HepG2 (cell line): ENCODE data around the gene ALOX5. TPM values are rescaled to one million over a fixed set of nuclear protein-coding genes. Genes with fewer than 3 reads are reported as not detected.

Source experiments
- ATAC-seq: fragments of 200-7000 bp; cut with Tn5 transposase; 3 replicates; pipeline ENCODE4 v1.9.1; 2020; ENCODE audit warnings: mild to moderate bottlenecking, moderate library complexity
- BruUV-seq: library from RNA; stranded (reverse); fragments of 400-500 nt; replicated peaks from 2 replicates; lab custom pipeline; 2021; lab: Mats Ljungman, UMichigan
- CTCF ChIA-PET: fragments of 300-600 bp; formaldehyde crosslinking; extraction: SDS; loops from one replicate; lab custom pipeline; 2021; ENCODE audit warnings: low total read pairs, inconsistent platforms, low intra/inter-chr PET ratio; lab: Yijun Ruan, JAX
- POLR2A ChIA-PET: fragments of 350-600 bp; sonication (Branson Sonifier 250); formaldehyde crosslinking; loops from one replicate; lab custom pipeline; 2020; ENCODE audit warnings: antibody characterized with exemption, inconsistent platforms; lab: Yijun Ruan, JAX
- DNase-seq: peaks from one replicate; pipeline ENCODE4 v3.0.0-alpha.2; 2015; ENCODE audit warnings: low spot score
- FAIRE-seq: peaks from 3 replicates; lab custom pipeline; 2011; peaks lifted over from hg19 to GRCh38; lab: Jason Lieb, UNC
- H2AFZ ChIP-seq: one replicate; pipeline ENCODE4 v1.6.1; 2011; ENCODE audit warnings: low read length, inconsistent platforms
- H3K27ac ChIP-seq: fragments of 300-600 bp; 3 replicates; pipeline ENCODE4 v1.8.0; 2011; ENCODE audit warnings: mixed run types, mild to moderate bottlenecking, mixed read lengths, low read length, inconsistent platforms; ENCODE audit not compliant: insufficient read depth; ENCODE audit errors: extremely low read length
- H3K27me3 ChIP-seq, 2 experiments: fragments of 200-600 bp in 1 of 2; 2 replicates in 1 of 2; 3 replicates in 1 of 2; pipeline versions ENCODE4 v1.6.0 to v1.8.0; 2011; ENCODE audit warnings: low read length in 2 of 2, mild to moderate bottlenecking in 2 of 2, moderate library complexity in 2 of 2, inconsistent platforms in 1 of 2; ENCODE audit not compliant: insufficient read depth in 2 of 2, control insufficient read depth in 1 of 2
- H3K36me3 ChIP-seq, 2 experiments: fragments of 200-600 bp in 1 of 2; replicated peaks in 1 of 2; 2 replicates in 1 of 2; 3 replicates in 1 of 2; pipeline versions ENCODE4 v1.5.1 to v1.8.0; 2011; ENCODE audit warnings: low read length in 2 of 2, inconsistent platforms in 1 of 2; ENCODE audit not compliant: insufficient read depth in 2 of 2, control insufficient read depth in 1 of 2
- H3K4me1 ChIP-seq: 2 replicates; pipeline ENCODE4 v1.5.1; 2012; ENCODE audit warnings: low read length, inconsistent platforms; ENCODE audit not compliant: insufficient read depth
- H3K4me2 ChIP-seq: 2 replicates; pipeline ENCODE4 v1.6.0; 2011; ENCODE audit warnings: low read depth, low read length, inconsistent platforms
- H3K4me3 ChIP-seq, 3 experiments: fragments of 200-600 bp in 1 of 3; sonication (generic), shearing (Covaris generic) in 1 of 3; replicated peaks in 1 of 3; 2 replicates each; pipeline ENCODE4 v1.5.1; 2011 to 2016; ENCODE audit warnings: low read length in 3 of 3, inconsistent platforms in 2 of 3, low read depth in 2 of 3, mild to moderate bottlenecking in 2 of 3, control low read depth in 1 of 3, mixed read lengths in 1 of 3; ENCODE audit not compliant: insufficient read depth in 1 of 3
- H3K79me2 ChIP-seq: one replicate; pipeline ENCODE4 v1.6.1; 2011; ENCODE audit warnings: low read length, inconsistent platforms; ENCODE audit not compliant: insufficient read depth
- H3K9ac ChIP-seq: 2 replicates; pipeline ENCODE4 v1.6.0; 2011; ENCODE audit warnings: mild to moderate bottlenecking, low read depth, low read length, inconsistent platforms; ENCODE audit not compliant: insufficient read depth
- H3K9me3 ChIP-seq: 2 replicates; pipeline ENCODE4 v1.5.1; 2012; ENCODE audit warnings: mild to moderate bottlenecking, low read length
- H4K20me1 ChIP-seq: 2 replicates; pipeline ENCODE4 v1.6.0; 2011; ENCODE audit warnings: inconsistent platforms, mild to moderate bottlenecking, low read length, moderate library complexity; ENCODE audit not compliant: insufficient read depth
- CREBL2 ChIP-seq: sonication (generic); formaldehyde crosslinking; IDR thresholded peaks from 2 replicates; pipeline ENCODE4 v1.8.1; 2023; ENCODE audit warnings: missing genetic modification reagents, mild to moderate bottlenecking, borderline replicate concordance
- KAT7 ChIP-seq: IDR thresholded peaks from 2 replicates; pipeline ENCODE4 v1.6.1; 2018; ENCODE audit warnings: borderline replicate concordance, missing compliant biosample characterization
- KMT2A ChIP-seq: sonication (generic); formaldehyde crosslinking; IDR thresholded peaks from 2 replicates; pipeline ENCODE4 v1.4.0; 2020; ENCODE audit warnings: missing genetic modification reagents
- NFE2L1 ChIP-seq: sonication (generic); formaldehyde crosslinking; IDR thresholded peaks from 2 replicates; pipeline ENCODE4 v1.4.0; 2020; ENCODE audit warnings: missing genetic modification reagents, mild to moderate bottlenecking, borderline replicate concordance
- PHF5A ChIP-seq: IDR thresholded peaks from one replicate; pipeline ENCODE4 v1.6.1; 2018; ENCODE audit warnings: low read depth, missing genetic modification reagents; ENCODE audit not compliant: unreplicated experiment
- PRPF4 ChIP-seq: fragments of 200-400 bp; formaldehyde crosslinking; IDR thresholded peaks from 2 replicates; pipeline ENCODE4 v1.6.1; 2016; ENCODE audit warnings: low read length, low read depth; ENCODE audit not compliant: poor library complexity, severe bottlenecking
- RXRA ChIP-seq: sonication (generic); formaldehyde crosslinking; IDR thresholded peaks from 2 replicates; pipeline ENCODE4 v1.5.1; 2020; ENCODE audit warnings: missing genetic modification reagents
- TARDBP ChIP-seq: sonication (generic); formaldehyde crosslinking; IDR thresholded peaks from 2 replicates; pipeline ENCODE4 v1.8.0; 2022; ENCODE audit warnings: mild to moderate bottlenecking, missing genetic modification reagents
- TERF1 ChIP-seq: sonication (generic); formaldehyde crosslinking; IDR thresholded peaks from 2 replicates; pipeline ENCODE4 v1.8.0; 2022; ENCODE audit warnings: mild to moderate bottlenecking, missing genetic modification reagents, moderate library complexity
- ZFP36 ChIP-seq: fragments of 150-350 bp; IDR thresholded peaks from 2 replicates; pipeline ENCODE4 v1.6.1; 2018; ENCODE audit warnings: borderline replicate concordance, low read length, low read depth; ENCODE audit not compliant: partially characterized antibody
- ZNF709 ChIP-seq: sonication (generic); formaldehyde crosslinking; IDR thresholded peaks from 2 replicates; pipeline ENCODE4 v1.5.0; 2020; ENCODE audit warnings: mild to moderate bottlenecking, missing genetic modification reagents
- whole genome bisulfite sequencing: methylation state at CpG from one replicate; pipeline ENCODE4 v1.1.6; 2017; ENCODE audit warnings: low lambda C conversion rate; 5-methylcytosine and 5-hydroxymethylcytosine counted together
- in situ Hi-C: cut with HindIII; loops from 2 replicates; pipeline ENCODE4 v1.10.0; 2017; ENCODE audit warnings: low pct_unique_long_range_greater_than_20kb; ENCODE audit not compliant: extremely low pct_ligation_motif_present
- intact Hi-C: fragments of 100-400 bp; cut with micrococcal nuclease; formaldehyde crosslinking; loops from one replicate; pipeline ENCODE4 v1.10.0; 2022; ENCODE audit not compliant: unreplicated experiment
- polyA plus RNA-seq, 8 experiments: library from polyadenylated mRNA; depleted of rRNA in 3 of 8; stranded (reverse) in 7 of 8; unstranded in 1 of 8; fragments of >200 nt; fragmentation: Illumina TruSeq in 4 of 8; extraction: Trizol in 4 of 8; gene quantifications; 2 replicates each; pipeline versions ENCODE4 v1.2.1 to v1.2.3, GENCODE V29; 2011 to 2016; ENCODE audit warnings: low read depth in 4 of 8, missing spikeins in 1 of 8, mixed read lengths in 1 of 8; ENCODE audit not compliant: insufficient read depth in 1 of 8
- total RNA-seq, 5 experiments: library from RNA; depleted of rRNA; stranded (reverse); fragments of >200 nt; fragmentation: Illumina TruSeq; extraction: Trizol; gene quantifications; 2 replicates each; pipeline ENCODE4 v1.2.3, GENCODE V29; 2016; ENCODE audit warnings: low read depth in 1 of 5
- TF ChIP-seq, protein P1 (sequence below): IDR thresholded peaks from 2 replicates; pipeline ENCODE4 v1.6.1; 2016; ENCODE audit warnings: missing biosample characterization, missing genetic modification reagents, low read depth

ALOX5 gene
- total and polyA plus RNA-seq, 2 of the 13 experiments (the other 11 are each of a cell fraction or from before 2014, with no cell fraction given), result 0.04 TPM; not detected in 1

- POLR2A ChIA-PET, result no interaction called here
Measured at GRCh38 chr10:45446858-45447257, 72.8 kb downstream of the ALOX5 start.

DNA sequence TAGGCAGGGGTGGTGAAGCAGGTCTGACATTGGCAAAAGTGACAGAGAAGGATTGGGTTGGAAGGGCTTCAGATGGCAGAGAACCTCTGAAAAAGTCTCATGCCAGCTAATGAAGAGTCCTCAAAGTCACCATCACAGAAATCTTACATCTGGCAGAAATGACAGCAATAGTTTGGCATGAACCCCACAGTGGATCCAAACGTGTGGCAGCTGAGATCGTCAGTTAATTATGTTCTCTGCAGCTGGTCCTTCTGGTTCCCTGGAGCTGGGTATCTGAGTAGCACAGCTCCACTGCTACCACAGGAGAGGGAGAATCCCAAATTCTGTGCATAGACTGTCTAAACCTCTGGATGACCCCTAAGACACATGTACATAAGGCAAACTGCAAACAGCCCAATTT is 73.4 kb downstream of the ALOX5 start:
- ChIA-PET CTCF (no interaction called here), POLR2A (no interaction called here)
- Histone ChIP-seq H4K20me1 (no peaks in the 10 kb centered on the region), H3K4me1 (peaks cover 8% of the 10 kb centered on the region; the same call in 1 of the 2 replicates), H3K4me3 (no peak overlapping the region), H3K9ac (no peak overlapping the region), H3K27me3 (no peaks in the 10 kb centered on the region; a peak in 1 of 5 replicates), H3K4me2 (no peak overlapping the region), H3K9me3 (no peaks in the 10 kb centered on the region), H3K79me2 (no peaks in the 10 kb centered on the region), H3K36me3 (no peaks in the 10 kb centered on the region), H3K27ac (no peak overlapping the region), H2AFZ (no peak overlapping the region)
- intact Hi-C loops (loop anchor here (10.0 kb wide), 1 partner anchor 443 kb away; the partner anchor contains the start of gene ZNF22), in situ Hi-C loops (loop anchor here (10.0 to 25.0 kb wide), 2 partner anchors 213 to 435 kb away; partner anchors contain the start of gene ZNF22)
- FAIRE-seq (no peak), DNase-seq (no peak), ATAC-seq (no peak)
- 80% methylated on average over 2 of the region's 2 CpGs for WGBS
- TF ChIP-seq KAT7 (CRISPR knock-in tag), result no peak
- TF ChIP-seq, protein P1, sequence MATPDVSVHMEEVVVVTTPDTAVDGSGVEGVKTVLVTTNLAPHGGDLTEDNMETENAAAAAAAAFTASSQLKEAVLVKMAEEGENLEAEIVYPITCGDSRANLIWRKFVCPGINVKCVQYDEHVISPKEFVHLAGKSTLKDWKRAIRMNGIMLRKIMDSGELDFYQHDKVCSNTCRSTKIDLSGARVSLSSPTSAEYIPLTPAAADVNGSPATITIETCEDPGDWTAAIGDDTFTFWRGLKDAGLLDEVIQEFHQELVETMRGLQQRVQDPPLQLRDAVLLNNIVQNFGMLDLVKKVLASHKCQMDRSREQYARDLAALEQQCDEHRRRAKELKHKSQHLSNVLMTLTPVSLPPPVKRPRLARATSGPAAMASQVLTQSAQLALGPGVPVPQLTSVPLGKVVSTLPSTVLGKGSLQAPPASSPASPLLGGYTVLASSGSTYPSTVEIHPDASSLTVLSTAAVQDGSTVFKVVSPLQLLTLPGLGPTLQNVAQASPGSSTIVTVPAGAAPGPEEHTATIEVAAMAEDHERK (CRISPR knock-in tag), result no peak
- no peak for TF ChIP-seq KMT2A (CRISPR knock-in tag)
- no peak for TF ChIP-seq RXRA
- TF ChIP-seq ZNF709 (CRISPR knock-in tag), result no peak
- TF ChIP-seq NFE2L1 (CRISPR knock-in tag), result no peak
- no peak for TF ChIP-seq ZFP36
- no TSS peak for BruUV-seq

More at GRCh38 chr10:45446858-45447257, 72.8 kb downstream of the ALOX5 start:
- in situ Hi-C loops (loop anchor here (10.0 to 25.0 kb wide), 2 partner anchors 212 to 435 kb away; partner anchors contain the start of gene ZNF22), intact Hi-C loops (loop anchor here (10.0 kb wide), 1 partner anchor 442 kb away; the partner anchor contains the start of gene ZNF22)
- Histone ChIP-seq H3K9me3 (no peaks in the 10 kb centered on the region), H2AFZ (no peak overlapping the region), H3K9ac (no peak overlapping the region), H3K79me2 (no peaks in the 10 kb centered on the region), H3K27ac (no peak overlapping the region), H4K20me1 (no peaks in the 10 kb centered on the region), H3K4me1 (peaks cover 8% of the 10 kb centered on the region; the same call in 1 of the 2 replicates), H3K27me3 (no peaks in the 10 kb centered on the region; a peak in 1 of 5 replicates), H3K36me3 (no peaks in the 10 kb centered on the region), H3K4me3 (no peak overlapping the region), H3K4me2 (no peak overlapping the region)
- BruUV-seq, result no TSS peak
- no peak for FAIRE-seq
- no peak for ATAC-seq
- CTCF ChIA-PET, result no interaction called here
- 46% methylated on average over 5 of the region's 7 CpGs for WGBS
- DNase-seq, result no peak
- no peak for TF ChIP-seq PHF5A (CRISPR knock-in tag)
- TF ChIP-seq TERF1 (CRISPR knock-in tag), result no peak
- TF ChIP-seq TARDBP (CRISPR knock-in tag), result no peak
- no peak for TF ChIP-seq CREBL2 (CRISPR knock-in tag)
- no peak for TF ChIP-seq PRPF4
